ENCODE results near the gene ADRA2C. TPM values are rescaled to one million over a fixed set of nuclear protein-coding genes. Genes with fewer than 3 reads are reported as not detected.

Gene ADRA2C
- total and polyA plus RNA-seq, 2 of the 13 experiments (the other 11 are each of a cell fraction or from before 2014, with no cell fraction given), result 15.4 to 69.7 TPM

DNA sequence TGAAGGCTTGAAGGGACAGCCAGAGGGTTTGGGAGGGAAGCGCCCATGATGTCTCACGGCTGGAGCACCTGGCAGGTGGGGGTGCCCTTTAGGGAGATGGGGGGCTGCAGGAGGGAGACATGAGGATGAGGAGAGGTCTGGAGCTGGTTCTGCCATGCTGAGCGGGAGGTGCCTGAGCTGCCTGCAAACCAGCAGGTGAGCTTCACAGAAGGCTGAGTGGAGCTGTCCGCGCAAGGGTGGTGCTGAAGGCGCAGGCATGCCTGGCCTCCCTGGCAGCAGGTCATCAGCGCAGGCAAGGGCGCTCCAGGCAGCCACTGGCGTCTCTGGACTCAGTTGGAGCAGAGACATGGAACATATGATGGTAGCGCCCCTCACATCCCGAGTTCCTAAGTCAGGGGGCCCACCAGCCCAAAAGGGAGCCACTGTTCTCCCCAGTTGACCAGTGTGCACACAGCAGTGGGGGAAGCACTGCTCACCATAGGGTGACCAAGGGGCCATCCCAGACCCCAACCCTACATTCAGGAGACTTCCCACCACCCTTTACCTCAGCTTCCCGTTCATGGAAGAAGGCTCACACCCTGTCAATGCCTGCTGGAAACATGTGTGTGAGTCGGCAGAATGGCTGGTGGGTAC, 25.8 kb downstream of the ADRA2C start (continued):
- peak; percentile 74; the same call in 1 of the 3 replicates for TF ChIP-seq MXI1 (IDR thresholded peaks at IDR 0.05; ENCODE audit: borderline replicate concordance, low read depth, low read length)
- TF ChIP-seq ZZZ3 (CRISPR knock-in tag; IDR thresholded peaks at IDR 0.05; ENCODE audit: borderline replicate concordance), result peak; percentile 70; the same call in 1 of the 2 replicates
- TF ChIP-seq YEATS2 (CRISPR knock-in tag; IDR thresholded peaks at IDR 0.05; ENCODE audit: borderline replicate concordance), result peak; percentile 86
- 0 out of 2 replicates have a peak, but pooled peaks have one; percentile 37 for TF ChIP-seq ZNF547 (CRISPR knock-in tag; IDR thresholded peaks at IDR 0.05)
- no peak for TF ChIP-seq ZNF572 (CRISPR knock-in tag; IDR thresholded peaks at IDR 0.05)
- TF ChIP-seq, protein P1, sequence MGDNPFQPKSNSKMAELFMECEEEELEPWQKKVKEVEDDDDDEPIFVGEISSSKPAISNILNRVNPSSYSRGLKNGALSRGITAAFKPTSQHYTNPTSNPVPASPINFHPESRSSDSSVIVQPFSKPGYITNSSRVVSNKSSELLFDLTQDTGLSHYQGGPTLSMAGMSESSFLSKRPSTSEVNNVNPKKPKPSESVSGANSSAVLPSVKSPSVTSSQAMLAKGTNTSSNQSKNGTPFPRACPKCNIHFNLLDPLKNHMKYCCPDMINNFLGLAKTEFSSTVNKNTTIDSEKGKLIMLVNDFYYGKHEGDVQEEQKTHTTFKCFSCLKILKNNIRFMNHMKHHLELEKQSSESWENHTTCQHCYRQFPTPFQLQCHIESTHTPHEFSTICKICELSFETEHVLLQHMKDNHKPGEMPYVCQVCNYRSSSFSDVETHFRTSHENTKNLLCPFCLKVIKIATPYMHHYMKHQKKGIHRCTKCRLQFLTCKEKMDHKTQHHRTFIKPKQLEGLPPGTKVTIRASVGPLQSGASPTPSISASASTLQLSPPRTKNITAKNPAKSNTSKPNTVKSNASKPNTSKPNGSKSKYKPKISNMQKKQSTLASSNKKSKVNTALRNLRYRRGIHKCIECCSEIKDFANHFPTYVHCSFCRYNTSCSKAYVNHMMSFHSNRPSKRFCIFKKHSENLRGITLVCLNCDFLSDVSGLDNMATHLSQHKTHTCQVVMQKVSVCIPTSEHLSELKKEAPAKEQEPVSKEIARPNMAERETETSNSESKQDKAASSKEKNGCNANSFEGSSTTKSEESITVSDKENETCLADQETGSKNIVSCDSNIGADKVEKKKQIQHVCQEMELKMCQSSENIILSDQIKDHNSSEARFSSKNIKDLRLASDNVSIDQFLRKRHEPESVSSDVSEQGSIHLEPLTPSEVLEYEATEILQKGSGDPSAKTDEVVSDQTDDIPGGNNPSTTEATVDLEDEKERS (CRISPR knock-in tag; IDR thresholded peaks at IDR 0.05), result peak; percentile 84
- TF ChIP-seq NCOA1 (CRISPR knock-in tag; IDR thresholded peaks at IDR 0.05), result no peak
- TF ChIP-seq POLR2AphosphoS2 (IDR thresholded peaks at IDR 0.05; ENCODE audit: low read depth, low read length), result no peak
- no peak for TF ChIP-seq ZNF496 (CRISPR knock-in tag; IDR thresholded peaks at IDR 0.05; ENCODE audit: insufficient replicate concordance)
- TF ChIP-seq ZNF598 (CRISPR knock-in tag; IDR thresholded peaks at IDR 0.05; ENCODE audit: borderline replicate concordance), result no peak; the same call in 1 of the 2 replicates
- TF ChIP-seq SIX4 (CRISPR knock-in tag; IDR thresholded peaks at IDR 0.05), result peak; percentile 88
- peak; percentile 98 for TF ChIP-seq KDM4B (CRISPR knock-in tag; IDR thresholded peaks at IDR 0.05)
- TF ChIP-seq, protein P2, sequence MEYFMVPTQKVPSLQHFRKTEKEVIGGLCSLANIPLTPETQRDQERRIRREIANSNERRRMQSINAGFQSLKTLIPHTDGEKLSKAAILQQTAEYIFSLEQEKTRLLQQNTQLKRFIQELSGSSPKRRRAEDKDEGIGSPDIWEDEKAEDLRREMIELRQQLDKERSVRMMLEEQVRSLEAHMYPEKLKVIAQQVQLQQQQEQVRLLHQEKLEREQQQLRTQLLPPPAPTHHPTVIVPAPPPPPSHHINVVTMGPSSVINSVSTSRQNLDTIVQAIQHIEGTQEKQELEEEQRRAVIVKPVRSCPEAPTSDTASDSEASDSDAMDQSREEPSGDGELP (IDR thresholded peaks at IDR 0.05; ENCODE audit: borderline replicate concordance, low read depth), result peak; percentile 52; the same call in 1 of the 2 replicates
- 0 out of 2 replicates have a peak, but pooled peaks have one; percentile 19 for TF ChIP-seq JUND (CRISPR knock-in tag; IDR thresholded peaks at IDR 0.05)
- 0 out of 2 replicates have a peak, but pooled peaks have one; percentile 52 for TF ChIP-seq ESRRA (CRISPR knock-in tag; IDR thresholded peaks at IDR 0.05; ENCODE audit: low read depth)
- TF ChIP-seq SOX5 (CRISPR knock-in tag; IDR thresholded peaks at IDR 0.05; ENCODE audit: borderline replicate concordance), result peak; percentile 60; the same call in 1 of the 2 replicates
- TF ChIP-seq FLYWCH1 (CRISPR knock-in tag; IDR thresholded peaks at IDR 0.05), result no peak
- TF ChIP-seq CREB1 (IDR thresholded peaks at IDR 0.05), result no peak
- TF ChIP-seq CREB1 (CRISPR knock-in tag; IDR thresholded peaks at IDR 0.05), result no peak
- TF ChIP-seq KLF13 (CRISPR knock-in tag; IDR thresholded peaks at IDR 0.05), result no peak
- TF ChIP-seq ASH2L (IDR thresholded peaks at IDR 0.05; ENCODE audit: insufficient read length, low read depth, low read length), result no peak
- no peak for TF ChIP-seq ZNF713 (CRISPR knock-in tag; IDR thresholded peaks at IDR 0.05)
- TF ChIP-seq SIX1 (CRISPR knock-in tag; IDR thresholded peaks at IDR 0.05; ENCODE audit: borderline replicate concordance), result no peak
- no peak for TF ChIP-seq SIN3B (IDR thresholded peaks at IDR 0.05; ENCODE audit: low read length)
- TF ChIP-seq FOSL1 (CRISPR knock-in tag; IDR thresholded peaks at IDR 0.05; ENCODE audit: borderline replicate concordance), result no peak
- TF ChIP-seq KMT2B (CRISPR knock-in tag; IDR thresholded peaks at IDR 0.05), result peak; percentile 82
- no peak for TF ChIP-seq PCBP2 (optimal IDR thresholded peaks at IDR 0.05; ENCODE audit: low read depth, low read length, poor library complexity, severe bottlenecking)
- peak; percentile 83; the same call in 1 of the 2 replicates for TF ChIP-seq ZNF274 (CRISPR knock-in tag; IDR thresholded peaks at IDR 0.05)
- no peak for TF ChIP-seq ZNF234 (CRISPR knock-in tag; conservative IDR thresholded peaks at IDR 0.05)
- TF ChIP-seq GABPB1 (CRISPR knock-in tag; IDR thresholded peaks at IDR 0.05), result peak; percentile 65

All from HepG2 (cell line).